RWPE1 (cell line): ENCODE data around the gene ZNF689.

Experiments used
- CTCF ChIA-PET: fragments of 350-600 bp; sonication (Branson Sonifier 250); formaldehyde crosslinking; extraction: SDS; loops from one replicate; lab custom pipeline; 2021; lab: Yijun Ruan, JAX
- POLR2A ChIA-PET: fragments of 400-600 bp; formaldehyde crosslinking; extraction: SDS; loops from one replicate; lab custom pipeline; 2020; ENCODE audit warnings: antibody characterized with exemption; ENCODE audit not compliant: low non-redundant PET; lab: Yijun Ruan, JAX
- DNase-seq: peaks from one replicate; pipeline ENCODE4 v3.0.0; 2012; ENCODE audit warnings: low spot score
- H3K27ac ChIP-seq: fragments of 450-650 bp; 2 replicates; pipeline ENCODE4 v1.5.1; 2017
- CTCF ChIP-seq: fragments of 450-650 bp; conservative IDR thresholded peaks from 2 replicates; pipeline ENCODE4 v1.5.1; 2017; ENCODE audit warnings: low read depth, mild to moderate bottlenecking

The ZNF689 gene

GRCh38 chr16:30588651-30589050, 21.5 kb downstream of the ZNF689 start:
- CTCF ChIA-PET = no interaction called here
- no peak for TF ChIP-seq CTCF
- no peak for DNase-seq
- H3K27ac ChIP-seq = peak overlapping the region; percentile 16; the same call in 1 of the 2 replicates
- POLR2A ChIA-PET = no interaction called here

GRCh38 chr16:30585400-30586191, 24.6 kb downstream of the ZNF689 start, which contains the start of gene ZNF785:
ZNF785 (minus strand) TSS chr16:30585697; CDS start chr16:30585611, 86 bp downstream.
- CTCF ChIA-PET = no interaction called here
- POLR2A ChIA-PET = interaction anchor here (0.5 to 1.6 kb wide), 5 partner anchors 11 to 530 kb away, joined by 3 to 6 read pairs (median 4); partner anchors contain the start of gene ZNF688
- peak within 1 kb of the TSS; percentile 92 for H3K27ac ChIP-seq
- peak; percentile 99 for DNase-seq
- TF ChIP-seq CTCF = no peak

GRCh38 chr16:30585022-30585399, 25.2 kb downstream of the ZNF689 start:
- POLR2A ChIA-PET = interaction anchor here (1.6 kb wide), 1 partner anchor 16 kb away, joined by 5 read pairs; no protein-coding TSS in a partner anchor
- H3K27ac ChIP-seq = peak overlapping the region; percentile 92
- no peak for TF ChIP-seq CTCF
- no peak for DNase-seq
- CTCF ChIA-PET = interaction anchor here (0.6 to 0.7 kb wide), 3 partner anchors 19 to 227 kb away, joined by 3 to 4 read pairs (median 3); no protein-coding TSS in a partner anchor

- DNase-seq = no peak
- H3K27ac ChIP-seq = peak overlapping the region; percentile 92
- ChIA-PET CTCF (no interaction called here), POLR2A (no interaction called here)
- TF ChIP-seq CTCF = no peak
Measured at GRCh38 chr16:30582611-30583340, 27.4 kb downstream of the ZNF689 start.

GRCh38 chr16:30581457-30581856, 28.7 kb downstream of the ZNF689 start:
- ChIA-PET CTCF (no interaction called here), POLR2A (interaction anchor here (0.5 to 0.7 kb wide), 2 partner anchors 29 to 48 kb away, joined by 3 to 5 read pairs; no protein-coding TSS in a partner anchor)
- no peak for DNase-seq
- TF ChIP-seq CTCF = no peak
- H3K27ac ChIP-seq = peak overlapping the region; percentile 92

- ChIA-PET POLR2A (no interaction called here), CTCF (no interaction called here)
- DNase-seq = no peak
- TF ChIP-seq CTCF = no peak
- H3K27ac ChIP-seq = no peak overlapping the region
Measured at GRCh38 chr16:30574678-30575077, 35.5 kb downstream of the ZNF689 start.
